GM19467 (cell line): ENCODE data around the gene RNF213.

Source experiments
- ATAC-seq: cut with Tn5 transposase; IDR thresholded peaks from one replicate; pipeline ENCODE4 v1.9.1; 2021; ENCODE audit warnings: mild to moderate bottlenecking, moderate library complexity; ENCODE audit not compliant: unreplicated experiment

Gene RNF213

GRCh38 chr17:80260791-80261158 is at the start of gene RNF213:
Gene RNF213 (plus strand): TSS chr17:80260852. CDS start chr17:80263682, 2,830 bp downstream.
- peak; percentile 20 for ATAC-seq

GRCh38 chr17:80212109-80212508 is 48.5 kb upstream of the RNF213 start:
- no peak for ATAC-seq

GRCh38 chr17:80212511-80212910 is 48.1 kb upstream of the RNF213 start:
- no peak for ATAC-seq

GRCh38 chr17:80212962-80213642 is 47.5 kb upstream of the RNF213 start:
- no peak for ATAC-seq

- ATAC-seq: no peak
Observed at GRCh38 chr17:80213643-80213975, 47.0 kb upstream of the RNF213 start.

GRCh38 chr17:80214012-80214877 is 46.4 kb upstream of the RNF213 start:
- ATAC-seq: no peak

- ATAC-seq: no peak
Observed at GRCh38 chr17:80214878-80215210, 45.8 kb upstream of the RNF213 start.

GRCh38 chr17:80216473-80217456 is 43.9 kb upstream of the RNF213 start:
- ATAC-seq: no peak

- no peak for ATAC-seq
Observed at GRCh38 chr17:80217703-80218362, 42.8 kb upstream of the RNF213 start.

- no peak for ATAC-seq
Observed at GRCh38 chr17:80218391-80218790, 42.3 kb upstream of the RNF213 start.

- ATAC-seq: peak; percentile 51
Observed at GRCh38 chr17:80219013-80219762, 41.5 kb upstream of the RNF213 start.

GRCh38 chr17:80219763-80220053 is 40.9 kb upstream of the RNF213 start:
- no peak for ATAC-seq

- ATAC-seq: peak; percentile 19
Observed at GRCh38 chr17:80220054-80220735, 40.5 kb upstream of the RNF213 start, which contains the start of the genes SGSH and SLC26A11. Gene SGSH (minus strand): TSS chr17:80220333. CDS start chr17:80220313, 20 bp downstream. Gene SLC26A11 (plus strand): TSS chr17:80220427. CDS start chr17:80221561, 1,134 bp downstream.

- ATAC-seq: no peak
Observed at GRCh38 chr17:80220736-80221215, 39.9 kb upstream of the RNF213 start.

- ATAC-seq: no peak
Observed at GRCh38 chr17:80221351-80222105, 39.1 kb upstream of the RNF213 start.

- ATAC-seq: no peak
Observed at GRCh38 chr17:80222376-80223141, 38.1 kb upstream of the RNF213 start.

GRCh38 chr17:80223142-80223815 is 37.4 kb upstream of the RNF213 start:
- ATAC-seq: no peak
